ENCODE measurements around the gene MYOT. TPM values are rescaled to one million over a fixed set of nuclear protein-coding genes. Genes with fewer than 3 reads are reported as not detected.

The MYOT gene
- total and polyA plus RNA-seq, 10 of the 15 experiments (the other 5 are each of a cell fraction or from before 2014, with no cell fraction given), result 0.15 to 1.5 (median 0.53) TPM; not detected in 5

DNA sequence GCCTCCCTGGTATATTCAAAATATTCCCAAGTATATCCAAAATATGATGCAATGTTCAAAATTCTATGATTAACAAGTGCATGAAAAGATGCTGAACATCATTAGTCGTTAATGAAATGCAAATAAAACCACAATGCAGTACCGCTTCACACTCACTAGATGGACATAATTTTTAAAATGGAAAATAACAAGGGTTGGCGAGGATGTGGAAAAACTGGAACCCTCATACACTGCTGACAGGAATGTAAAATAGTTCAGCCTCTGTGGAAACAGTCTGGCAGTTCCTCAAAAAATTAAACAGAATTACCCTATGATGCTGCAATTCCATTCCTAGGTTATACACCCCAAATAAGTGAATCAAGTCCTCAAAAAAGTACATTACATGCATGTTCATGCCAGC is 36.1 kb upstream of the MYOT start:
- Histone ChIP-seq H3K79me2 (ENCODE audit: control insufficient read depth, insufficient read depth, low read length) (no peaks in the 10 kb centered on the region), H4K20me1 (ENCODE audit: control insufficient read depth, insufficient read depth) (no peaks in the 10 kb centered on the region), H3K9me3 (replicated peaks; ENCODE audit: control insufficient read depth, insufficient read depth, low read length) (no peaks in the 10 kb centered on the region), H3K36me3 (ENCODE audit: control insufficient read depth in 2 of 2, insufficient read depth in 2 of 2, low read length in 1 of 2) (no peaks in the 10 kb centered on the region), H3K27me3 (replicated peaks in 1 of 2; ENCODE audit: control insufficient read depth in 2 of 2, insufficient read depth in 2 of 2, low read length in 1 of 2) (no peaks in the 10 kb centered on the region), H3K4me3 (no peak overlapping the region), H3K27ac (ENCODE audit: control insufficient read depth, insufficient read depth) (no peak overlapping the region), H2AFZ (ENCODE audit: control insufficient read depth, low read depth, low read length) (no peak overlapping the region), H3K9ac (ENCODE audit: control insufficient read depth, insufficient read depth, low read length) (no peak overlapping the region), H3K4me2 (ENCODE audit: control insufficient read depth, insufficient read depth) (no peak overlapping the region), H3K4me1 (ENCODE audit: control insufficient read depth, insufficient read depth, low read length) (no peaks in the 10 kb centered on the region)
- ATAC-seq (no peak), DNase-seq (ENCODE audit: low read depth, low spot score) (no peak), FAIRE-seq (no peak)
- intact Hi-C loops (cut with micrococcal nuclease; ENCODE audit: unreplicated experiment), result no loop called here
- ChIA-PET SMC1A (ENCODE audit: uncharacterized antibody, unreplicated experiment) (no interaction called here), RAD21 (ENCODE audit: unreplicated experiment) (no interaction called here), CTCF (no interaction called here), POLR2A (no interaction called here)
- TF ChIP-seq GABPA (IDR thresholded peaks at IDR 0.05; ENCODE audit: low read depth) (no peak), CTCF (IDR thresholded peaks at IDR 0.05 in 2 of 3, conservative IDR thresholded peaks at IDR 0.05 in 1 of 3; ENCODE audit: control insufficient read depth in 2 of 3, extremely low read depth in 1 of 3, insufficient read depth in 1 of 3, low read depth in 3 of 3, low read length in 3 of 3) (0 out of 6 replicates have a peak, but pooled peaks of 1 of the 3 experiments have one; percentile 9), HCFC1 (IDR thresholded peaks at IDR 0.05; ENCODE audit: low read length) (no peak), HDAC2 (IDR thresholded peaks at IDR 0.05) (no peak), TCF7 (IDR thresholded peaks at IDR 0.05; ENCODE audit: borderline replicate concordance) (no peak)
- TF ChIP-seq, protein P1, sequence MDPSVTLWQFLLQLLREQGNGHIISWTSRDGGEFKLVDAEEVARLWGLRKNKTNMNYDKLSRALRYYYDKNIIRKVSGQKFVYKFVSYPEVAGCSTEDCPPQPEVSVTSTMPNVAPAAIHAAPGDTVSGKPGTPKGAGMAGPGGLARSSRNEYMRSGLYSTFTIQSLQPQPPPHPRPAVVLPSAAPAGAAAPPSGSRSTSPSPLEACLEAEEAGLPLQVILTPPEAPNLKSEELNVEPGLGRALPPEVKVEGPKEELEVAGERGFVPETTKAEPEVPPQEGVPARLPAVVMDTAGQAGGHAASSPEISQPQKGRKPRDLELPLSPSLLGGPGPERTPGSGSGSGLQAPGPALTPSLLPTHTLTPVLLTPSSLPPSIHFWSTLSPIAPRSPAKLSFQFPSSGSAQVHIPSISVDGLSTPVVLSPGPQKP (IDR thresholded peaks at IDR 0.05; ENCODE audit: low read depth, low read length), result no peak
- BruUV-seq (replicated peaks), result no TSS peak
- in situ Hi-C loops (cut with MboI), result no loop called here
- WGBS (ENCODE audit: insufficient coverage, insufficient replicate concordance, low lambda C conversion rate, missing lambda C conversion rate), result 84% methylated on average over 3 of the region's 3 CpGs
